Measurements from ENCODE around the gene CDC5L. TPM values are rescaled to one million over a fixed set of nuclear protein-coding genes. Genes with fewer than 3 reads are reported as not detected.
"Not testable (repeated sequence)": the region's sequence is repeated elsewhere in the genome, so short reads cannot be mapped to it uniquely, and the experiment has no call there.

Gene CDC5L
- total and polyA plus RNA-seq, 11 donors, result 5.8 to 24.8 (median 18.5) TPM

DNA sequence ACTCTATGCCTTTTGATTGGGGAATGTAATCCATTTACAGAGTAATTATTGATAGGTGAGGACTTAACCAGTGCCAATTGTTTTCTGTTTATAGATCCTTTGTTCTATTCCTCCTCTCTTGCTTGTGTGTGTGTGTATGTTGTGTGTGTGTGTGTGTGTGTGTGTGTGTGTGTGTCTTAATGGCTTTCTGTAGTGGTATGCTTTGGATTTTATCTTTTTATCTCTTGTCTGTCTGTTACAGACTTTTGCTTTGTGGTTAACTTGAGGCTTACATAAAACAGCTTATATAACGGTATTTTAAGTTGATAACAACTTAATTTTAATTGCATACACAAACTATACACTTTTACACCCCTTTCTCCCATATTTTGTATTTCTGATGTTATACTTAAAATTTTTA lies 54.7 kb downstream of the CDC5L start:
- peaks cover 0 to 26% (median 13%) of the 10 kb centered on the region in 12 donors for H3K9me3 ChIP-seq
- DNase-seq, result no peak
- ATAC-seq, result no peak
- H3K36me3 ChIP-seq, result peaks cover 0 to 50% (median 22%) of the 10 kb centered on the region in 9 donors
- no peaks in the 10 kb centered on the region for H3K27me3 ChIP-seq
- 92 to 100% (median 97%) methylated on average over 1 of the region's 1 CpG for WGBS, 4 donors
- no peak for TF ChIP-seq POLR2A (IDR thresholded peaks at IDR 0.05)
- TF ChIP-seq, protein P1, sequence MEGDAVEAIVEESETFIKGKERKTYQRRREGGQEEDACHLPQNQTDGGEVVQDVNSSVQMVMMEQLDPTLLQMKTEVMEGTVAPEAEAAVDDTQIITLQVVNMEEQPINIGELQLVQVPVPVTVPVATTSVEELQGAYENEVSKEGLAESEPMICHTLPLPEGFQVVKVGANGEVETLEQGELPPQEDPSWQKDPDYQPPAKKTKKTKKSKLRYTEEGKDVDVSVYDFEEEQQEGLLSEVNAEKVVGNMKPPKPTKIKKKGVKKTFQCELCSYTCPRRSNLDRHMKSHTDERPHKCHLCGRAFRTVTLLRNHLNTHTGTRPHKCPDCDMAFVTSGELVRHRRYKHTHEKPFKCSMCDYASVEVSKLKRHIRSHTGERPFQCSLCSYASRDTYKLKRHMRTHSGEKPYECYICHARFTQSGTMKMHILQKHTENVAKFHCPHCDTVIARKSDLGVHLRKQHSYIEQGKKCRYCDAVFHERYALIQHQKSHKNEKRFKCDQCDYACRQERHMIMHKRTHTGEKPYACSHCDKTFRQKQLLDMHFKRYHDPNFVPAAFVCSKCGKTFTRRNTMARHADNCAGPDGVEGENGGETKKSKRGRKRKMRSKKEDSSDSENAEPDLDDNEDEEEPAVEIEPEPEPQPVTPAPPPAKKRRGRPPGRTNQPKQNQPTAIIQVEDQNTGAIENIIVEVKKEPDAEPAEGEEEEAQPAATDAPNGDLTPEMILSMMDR (IDR thresholded peaks at IDR 0.05), result no peak
- H3K27ac ChIP-seq, result no peak overlapping the region
- intact Hi-C loops (cut with DNase I), result no loop called here
- H3K4me1 ChIP-seq, result peaks cover 0 to 19% (median 6%) of the 10 kb centered on the region in 12 donors
- H3K4me3 ChIP-seq, result no peak overlapping the region

DNA sequence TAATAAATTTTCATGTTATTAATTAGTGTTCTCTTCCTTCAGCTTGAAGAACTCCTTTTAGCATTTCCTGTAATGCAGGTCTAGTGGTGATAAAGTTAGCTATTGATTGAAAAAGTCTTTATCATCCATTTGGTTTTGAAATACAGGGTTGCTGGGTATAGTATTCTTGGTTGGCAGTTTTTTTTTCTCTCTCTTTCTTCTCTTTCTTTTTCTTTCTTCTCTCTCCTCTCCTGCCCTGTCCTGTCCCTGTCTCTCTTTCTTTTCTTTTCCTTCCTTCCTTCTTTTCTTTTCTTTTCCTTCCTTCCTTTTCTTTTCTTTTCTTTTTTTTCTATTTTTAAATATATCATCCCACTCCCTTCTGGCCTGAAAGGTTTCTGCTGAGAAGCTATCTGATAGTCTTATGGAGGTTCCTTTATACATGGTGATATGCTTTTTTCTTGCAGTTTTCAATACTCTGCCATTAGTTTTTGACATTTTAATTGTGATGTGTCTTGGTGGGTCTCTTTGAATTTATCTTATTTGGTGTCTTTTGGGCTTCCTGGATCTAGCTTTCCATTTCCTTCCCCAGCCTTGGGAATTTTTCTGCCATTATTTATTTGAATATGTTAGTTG lies 55.4 kb downstream of the CDC5L start:
- Histone ChIP-seq H3K27ac (no peak overlapping the region), H3K36me3 (peaks cover 0 to 57% (median 29%) of the 10 kb centered on the region in 9 donors), H3K9me3 (peaks cover 0 to 26% (median 13%) of the 10 kb centered on the region in 12 donors), H3K4me1 (peaks cover 0 to 19% (median 6%) of the 10 kb centered on the region in 12 donors), H3K4me3 (no peak overlapping the region), H3K27me3 (no peaks in the 10 kb centered on the region)
- ATAC-seq (no peak), DNase-seq (no peak)
- TF ChIP-seq, protein P1 (IDR thresholded peaks at IDR 0.05), result no peak
- TF ChIP-seq POLR2A (IDR thresholded peaks at IDR 0.05), result no peak
- intact Hi-C loops (cut with DNase I), result no loop called here

GRCh38 chr6:44444853-44445252 lies 57.3 kb downstream of the CDC5L start:
- TF ChIP-seq, protein P1 (IDR thresholded peaks at IDR 0.05), result no peak
- TF ChIP-seq POLR2A (IDR thresholded peaks at IDR 0.05), result no peak

GRCh38 chr6:44446626-44447300 lies 59.3 kb downstream of the CDC5L start:
- Histone ChIP-seq H3K27me3 (no peaks in the 10 kb centered on the region), H3K9me3 (peaks cover 0 to 19% (median 13%) of the 10 kb centered on the region in 12 donors), H3K36me3 (peaks cover 0 to 60% (median 41%) of the 10 kb centered on the region in 9 donors), H3K4me1 (peaks cover 0 to 12% (median 3%) of the 10 kb centered on the region in 12 donors), H3K27ac (no peak overlapping the region), H3K4me3 (no peak overlapping the region)
- TF ChIP-seq, protein P1 (IDR thresholded peaks at IDR 0.05), result no peak
- no peak for TF ChIP-seq POLR2A (IDR thresholded peaks at IDR 0.05)
- ATAC-seq (no peak), DNase-seq (no peak)
- intact Hi-C loops (cut with DNase I), result no loop called here
- WGBS, 4 donors, result 94 to 97% (median 96%) methylated on average over 4 of the region's 4 CpGs

More at GRCh38 chr6:44444853-44445252, 57.3 kb downstream of the CDC5L start:
- H3K9me3 ChIP-seq, result peaks cover 0 to 26% (median 13%) of the 10 kb centered on the region in 12 donors
- H3K27ac ChIP-seq, result no peak overlapping the region
- ATAC-seq, result no peak
- peaks cover 0 to 63% (median 41%) of the 10 kb centered on the region in 9 donors for H3K36me3 ChIP-seq
- intact Hi-C loops (cut with DNase I), result no loop called here
- H3K4me3 ChIP-seq, result no peak overlapping the region
- DNase-seq, result no peak
- H3K4me1 ChIP-seq, result peaks cover 0 to 12% (median 3%) of the 10 kb centered on the region in 12 donors
- 40 to 60% (median 49%) methylated on average over 1 of the region's 1 CpG for whole genome bisulfite sequencing, 4 donors
- no peaks in the 10 kb centered on the region for H3K27me3 ChIP-seq

DNA sequence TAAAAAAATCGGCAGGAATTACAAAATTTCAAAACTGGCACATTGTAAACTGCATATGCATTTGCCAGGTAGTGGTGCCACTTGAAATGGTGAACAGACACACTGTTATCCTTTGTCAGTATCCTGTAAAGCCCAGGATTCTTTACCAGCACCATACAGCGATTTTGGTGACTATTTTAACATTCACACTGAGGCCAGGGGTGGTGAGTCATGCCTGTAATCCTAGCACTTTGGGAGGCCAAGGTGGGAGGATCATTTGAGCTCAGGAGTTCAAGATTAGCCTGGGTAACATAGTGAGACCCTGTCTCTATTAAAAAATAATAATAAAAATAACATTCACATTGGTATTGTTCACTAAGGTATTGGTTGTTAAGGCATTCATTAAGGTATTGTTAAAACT lies 61.7 kb downstream of the CDC5L start:
- H3K27ac ChIP-seq; ATAC-seq; H3K27me3 ChIP-seq; intact Hi-C loops (cut with DNase I); DNase-seq; H3K9me3 ChIP-seq; H3K4me3 ChIP-seq: not testable (repeated sequence)
- WGBS, 4 donors, result 80 to 92% (median 87%) methylated on average over 2 of the region's 2 CpGs
- Histone ChIP-seq H3K36me3 (peaks cover 0 to 53% (median 41%) of the 10 kb centered on the region in 9 donors), H3K4me1 (peaks cover 0 to 17% (median 8%) of the 10 kb centered on the region in 12 donors)

Data from heart left ventricle (tissue), 16 donors.